ENCODE data around the gene PNPLA7. TPM values are rescaled to one million over a fixed set of nuclear protein-coding genes. Genes with fewer than 3 reads are reported as not detected.
A peak's percentile ranks its signal among the peaks of the same experiment; 100 is the strongest.

The PNPLA7 gene
- total and polyA plus RNA-seq, 2 of the 8 experiments (the other 6 are each of a cell fraction or from before 2014, with no cell fraction given), result 0.35 to 0.47 TPM

DNA sequence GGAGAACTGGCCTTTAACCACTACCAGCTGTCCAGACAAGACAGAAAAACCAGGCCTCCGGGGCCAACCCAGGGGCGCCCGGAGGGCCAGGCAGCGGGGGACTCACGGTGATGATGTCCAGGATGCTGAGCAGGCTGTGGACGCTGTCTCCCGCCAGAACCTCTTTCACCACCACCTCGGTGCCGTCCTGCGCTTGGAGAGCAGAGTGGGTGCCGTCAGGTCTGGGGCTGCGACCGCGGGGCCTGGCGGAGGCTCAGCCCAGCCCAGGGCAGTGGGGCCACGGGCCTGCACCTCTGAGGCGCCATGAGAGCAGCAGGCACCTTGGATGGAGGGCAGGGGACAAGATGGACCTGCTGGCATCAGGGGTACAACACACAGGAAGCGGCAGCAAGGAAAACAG lies 9.7 kb downstream of the PNPLA7 start:
- no peaks in the 10 kb centered on the region for H3K27me3 ChIP-seq (replicated peaks in 1 of 4; ENCODE audit: control insufficient read depth in 3 of 4, extremely low read depth in 1 of 4, insufficient read depth in 3 of 4, low read length in 3 of 4)
- no peak overlapping the region for H3K18ac ChIP-seq (ENCODE audit: extremely low read depth, low read length)
- FAIRE-seq (no peak), DNase-seq (ENCODE audit: low read depth in 1 of 2, low spot score in 2 of 2) (no peak)
- no peak overlapping the region for H3K56ac ChIP-seq (replicated peaks; ENCODE audit: insufficient read length, low read depth, low read length)
- H3K79me2 ChIP-seq (ENCODE audit: control insufficient read depth in 1 of 2, insufficient read depth in 2 of 2, low read length in 2 of 2), result no peaks in the 10 kb centered on the region
- H4K91ac ChIP-seq (replicated peaks; ENCODE audit: insufficient read length, low read length), result no peak overlapping the region
- H3K27ac ChIP-seq (ENCODE audit: low read depth, low read length), result no peak overlapping the region
- H3K4me1 ChIP-seq (replicated peaks in 1 of 4; ENCODE audit: control insufficient read depth in 3 of 4, insufficient read depth in 4 of 4, low read length in 3 of 4), result no peaks in the 10 kb centered on the region; a peak in 1 of 7 replicates
- peak overlapping the region; percentile 39; the same call in 1 of the 2 replicates for H4K8ac ChIP-seq (ENCODE audit: extremely low read depth, insufficient read depth, low read length)
- no peak overlapping the region for H3K9ac ChIP-seq (replicated peaks in 1 of 4; ENCODE audit: extremely low read depth in 1 of 4, low read depth in 3 of 4, low read length in 3 of 4)
- no peaks in the 10 kb centered on the region for H3K36me3 ChIP-seq (ENCODE audit: control insufficient read depth in 2 of 4, insufficient read depth in 4 of 4, low read length in 3 of 4)
- ChIA-PET POLR2A (ENCODE audit: partially characterized antibody) (interaction anchor here (0.5 kb wide), 1 partner anchor 121 kb away, joined by 3 read pairs; no protein-coding TSS in a partner anchor), CTCF (ENCODE audit: partially characterized antibody) (interaction anchor here (0.6 to 2.2 kb wide), 4 partner anchors 10 to 126 kb away, joined by 3 to 7 read pairs (median 3); no protein-coding TSS in a partner anchor)
- H4K20me1 ChIP-seq (replicated peaks in 1 of 2; ENCODE audit: control insufficient read depth in 1 of 2, insufficient read depth in 2 of 2, low read length in 2 of 2), result peaks cover 0 to 1% of the 10 kb centered on the region in 2 experiments
- no peak overlapping the region for H2BK15ac ChIP-seq (ENCODE audit: low read length)
- no peak overlapping the region for H3K4me3 ChIP-seq (ENCODE audit: extremely low read depth in 1 of 4, insufficient read depth in 2 of 4, low read depth in 3 of 4, low read length in 4 of 4)
- H2BK5ac ChIP-seq (ENCODE audit: low read depth, low read length), result no peak overlapping the region
- H3K79me1 ChIP-seq (ENCODE audit: low read depth, low read length), result no peaks in the 10 kb centered on the region
- H3K4ac ChIP-seq (replicated peaks; ENCODE audit: insufficient read length, low read depth, low read length), result no peak overlapping the region
- 0 out of 2 replicates have a peak overlapping the region, but pooled peaks have one; percentile 10 for H2BK20ac ChIP-seq (ENCODE audit: low read length)
- H3K9me3 ChIP-seq (ENCODE audit: insufficient read depth in 2 of 2, low read depth in 1 of 2, low read length in 1 of 2), result no peaks in the 10 kb centered on the region; a peak in 1 of 4 replicates
- H2BK12ac ChIP-seq (ENCODE audit: low read depth, low read length), result no peak overlapping the region
- no peak overlapping the region for H2AFZ ChIP-seq (ENCODE audit: low read length)
- TF ChIP-seq, protein P1, sequence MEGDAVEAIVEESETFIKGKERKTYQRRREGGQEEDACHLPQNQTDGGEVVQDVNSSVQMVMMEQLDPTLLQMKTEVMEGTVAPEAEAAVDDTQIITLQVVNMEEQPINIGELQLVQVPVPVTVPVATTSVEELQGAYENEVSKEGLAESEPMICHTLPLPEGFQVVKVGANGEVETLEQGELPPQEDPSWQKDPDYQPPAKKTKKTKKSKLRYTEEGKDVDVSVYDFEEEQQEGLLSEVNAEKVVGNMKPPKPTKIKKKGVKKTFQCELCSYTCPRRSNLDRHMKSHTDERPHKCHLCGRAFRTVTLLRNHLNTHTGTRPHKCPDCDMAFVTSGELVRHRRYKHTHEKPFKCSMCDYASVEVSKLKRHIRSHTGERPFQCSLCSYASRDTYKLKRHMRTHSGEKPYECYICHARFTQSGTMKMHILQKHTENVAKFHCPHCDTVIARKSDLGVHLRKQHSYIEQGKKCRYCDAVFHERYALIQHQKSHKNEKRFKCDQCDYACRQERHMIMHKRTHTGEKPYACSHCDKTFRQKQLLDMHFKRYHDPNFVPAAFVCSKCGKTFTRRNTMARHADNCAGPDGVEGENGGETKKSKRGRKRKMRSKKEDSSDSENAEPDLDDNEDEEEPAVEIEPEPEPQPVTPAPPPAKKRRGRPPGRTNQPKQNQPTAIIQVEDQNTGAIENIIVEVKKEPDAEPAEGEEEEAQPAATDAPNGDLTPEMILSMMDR (IDR thresholded peaks at IDR 0.05; ENCODE audit: control extremely low read depth in 1 of 3, insufficient read depth in 1 of 3, low read depth in 1 of 3, low read length in 3 of 3), result no peak
- TF ChIP-seq CBX8 (IDR thresholded peaks at IDR 0.05; ENCODE audit: borderline replicate concordance, low read depth, low read length) (no peak), CREB1 (IDR thresholded peaks at IDR 0.05) (no peak), EP300 (IDR thresholded peaks at IDR 0.05; ENCODE audit: borderline replicate concordance in 1 of 2, low read depth in 2 of 2, low read length in 2 of 2) (no peak)
- 95% methylated on average over 18 of the region's 18 CpGs; no CpG with 5 or more reads in 1 of the 2 experiments for WGBS, 2 experiments (ENCODE audit: extremely low coverage in 1 of 2, insufficient coverage in 1 of 2, insufficient read length in 1 of 2, insufficient replicate concordance in 2 of 2, low coverage in 1 of 2, low lambda C conversion rate in 2 of 2, missing lambda C conversion rate in 1 of 2)
- no peak overlapping the region for H2BK120ac ChIP-seq (replicated peaks; ENCODE audit: low read depth, low read length)
- H2AK5ac ChIP-seq (ENCODE audit: low read depth, low read length), result no peak overlapping the region
- no peak overlapping the region for H3K4me2 ChIP-seq (ENCODE audit: insufficient read depth in 1 of 2, low read depth in 2 of 2, low read length in 2 of 2)
- no peak overlapping the region for H3K14ac ChIP-seq (ENCODE audit: insufficient read length)
- no peak overlapping the region for H4K5ac ChIP-seq (ENCODE audit: insufficient read length, low read depth, low read length)
- H3K23ac ChIP-seq (ENCODE audit: insufficient read length), result no peak overlapping the region
- H3K23me2 ChIP-seq (ENCODE audit: low read depth, low read length), result no peaks in the 10 kb centered on the region

All from H1 (cell line).